Prostate gland (tissue), 2 donors: ENCODE data around the gene PTPN1. TPM values are rescaled to one million over a fixed set of nuclear protein-coding genes. Genes with fewer than 3 reads are reported as not detected.

Experiments
- DNase-seq: peaks from one replicate; pipeline ENCODE4 v3.0.0-alpha.2; 2019; ENCODE audit warnings: low spot score
- H3K27ac ChIP-seq, 2 donors: fragments of 200-600 bp; sonication (generic); 2 replicates each; pipeline ENCODE4 v1.5.1; 2017 to 2019
- H3K27me3 ChIP-seq: fragments of 200-600 bp; sonication (generic); replicated peaks from 2 replicates; pipeline ENCODE4 v1.5.1; 2019; ENCODE audit not compliant: insufficient read depth
- H3K36me3 ChIP-seq, 2 donors: fragments of 200-600 bp; sonication (generic); 1 replicate in 1 of 2; 2 replicates in 1 of 2; pipeline versions ENCODE4 v1.5.1 to v1.8.1; 2017 to 2019
- H3K4me1 ChIP-seq: fragments of 200-600 bp; sonication (generic); replicated peaks from 2 replicates; pipeline ENCODE4 v1.5.1; 2019
- H3K4me3 ChIP-seq, 2 donors: fragments of 200-600 bp; sonication (generic); 2 replicates each; pipeline ENCODE4 v1.5.1; 2017 to 2019
- H3K9me3 ChIP-seq: fragments of 200-600 bp; sonication (generic); 2 replicates; pipeline ENCODE4 v1.5.1; 2017
- CTCF ChIP-seq, 4 experiments: fragments of 200-600 bp in 2 of 4; fragments of 450-650 bp in 2 of 4; sonication (generic) in 2 of 4; IDR thresholded peaks; 1 replicate in 3 of 4; 2 replicates in 1 of 4; pipeline ENCODE4 v1.5.1; 2016 to 2019; ENCODE audit warnings: antibody characterized with exemption in 4 of 4, mild to moderate bottlenecking in 2 of 4, moderate library complexity in 2 of 4
- POLR2A ChIP-seq: fragments of 450-650 bp; IDR thresholded peaks from one replicate; pipeline ENCODE4 v1.6.1; 2016; ENCODE audit warnings: antibody characterized with exemption, mild to moderate bottlenecking
- POLR2AphosphoS5 ChIP-seq: sonication (generic); formaldehyde crosslinking; IDR thresholded peaks from one replicate; pipeline ENCODE4 v1.6.1; 2017; ENCODE audit warnings: antibody characterized with exemption
- WGBS: methylation state at CpG from one replicate; pipeline ENCODE4 v1.1.5; 2018; 5-methylcytosine and 5-hydroxymethylcytosine counted together
- intact Hi-C: fragments of 100-400 bp; cut with DNase I; formaldehyde crosslinking; loops from one replicate; pipeline ENCODE4 v1.14.2; 2022
- total RNA-seq, 2 donors: library from RNA; depleted of rRNA; stranded (reverse); fragments of >200 nt; gene quantifications; one replicate each; pipeline ENCODE4 v1.1.0, GENCODE V29; 2016

PTPN1 gene
- total RNA-seq, 2 donors from 2014 or later = 28.5 to 46.6 TPM

DNA sequence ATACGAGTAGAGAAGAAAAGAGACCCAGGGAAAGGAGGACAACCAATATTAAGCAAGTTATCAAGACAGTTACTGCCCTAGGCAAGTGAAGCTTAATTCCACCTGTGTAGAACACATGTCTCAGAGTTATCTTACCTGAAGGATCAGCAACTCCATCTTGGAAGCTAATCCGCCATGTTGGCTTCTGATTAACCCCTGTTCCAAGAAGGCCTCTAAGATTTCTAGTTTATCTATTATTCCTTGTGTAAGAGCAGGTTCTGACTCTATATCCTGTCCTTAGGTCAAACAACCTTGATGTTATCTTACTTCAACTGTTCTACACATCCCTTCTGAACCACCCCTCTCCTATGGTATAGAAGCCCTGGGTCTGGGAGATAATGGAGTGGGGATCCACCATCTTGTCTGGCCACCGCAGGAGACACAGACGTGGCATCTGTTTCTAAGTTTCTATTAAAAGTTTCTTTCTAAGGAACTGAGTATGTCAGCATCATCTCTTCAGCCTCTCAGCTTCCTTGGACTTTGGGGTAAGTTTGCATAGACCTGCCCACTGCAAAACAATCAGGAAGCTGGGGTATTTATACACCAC, 27.7 kb upstream of the PTPN1 start:
- intact Hi-C loops = no loop called here
- TF ChIP-seq POLR2A = no peak
- no peak for TF ChIP-seq CTCF (IDR thresholded peaks at IDR 0.05)
- no peak for TF ChIP-seq POLR2AphosphoS5
- H3K27me3 ChIP-seq = no peaks in the 10 kb centered on the region
- DNase-seq = no peak
- 88% methylated on average over 4 of the region's 4 CpGs for WGBS
- no peaks in the 10 kb centered on the region for H3K9me3 ChIP-seq
- H3K27ac ChIP-seq = no peak overlapping the region
- H3K4me1 ChIP-seq = no peaks in the 10 kb centered on the region
- no peak overlapping the region for H3K4me3 ChIP-seq
- H3K36me3 ChIP-seq = no peaks in the 10 kb centered on the region

GRCh38 chr20:50484271-50484976, 25.8 kb upstream of the PTPN1 start:
- Histone ChIP-seq H3K27ac (peak overlapping the region; percentile 76 to 83), H3K27me3 (no peaks in the 10 kb centered on the region), H3K4me1 (no peaks in the 10 kb centered on the region), H3K4me3 (no peak overlapping the region), H3K36me3 (no peaks in the 10 kb centered on the region), H3K9me3 (no peaks in the 10 kb centered on the region)
- intact Hi-C loops = no loop called here
- no peak for DNase-seq
- WGBS = 69% methylated on average over 6 of the region's 6 CpGs
- no peak for TF ChIP-seq POLR2A
- no peak for TF ChIP-seq CTCF (IDR thresholded peaks at IDR 0.05)
- TF ChIP-seq POLR2AphosphoS5 = no peak

DNA sequence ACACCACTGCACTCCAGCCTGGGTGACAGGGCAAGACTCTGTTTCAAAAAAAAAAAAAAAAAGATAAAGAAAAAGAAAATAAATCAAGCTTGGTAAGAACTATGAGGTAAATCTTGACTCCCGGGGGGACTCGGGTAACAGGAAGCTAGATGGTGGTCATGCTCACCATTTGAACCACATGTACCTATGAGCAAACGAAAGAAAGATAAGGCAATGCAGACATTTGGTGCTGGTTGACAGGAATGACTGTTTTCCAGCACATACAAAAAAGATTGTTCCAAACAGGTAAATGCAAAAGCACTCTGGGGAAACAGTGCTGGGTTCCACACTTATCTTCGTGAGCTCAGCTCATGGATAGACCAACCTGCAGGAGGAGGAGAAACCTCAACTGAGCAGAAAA, 22.8 kb upstream of the PTPN1 start:
- intact Hi-C loops = no loop called here
- no peak overlapping the region for H3K4me3 ChIP-seq
- no peaks in the 10 kb centered on the region for H3K9me3 ChIP-seq
- no peak for DNase-seq
- no peaks in the 10 kb centered on the region for H3K4me1 ChIP-seq
- TF ChIP-seq POLR2A = no peak
- no peak for TF ChIP-seq POLR2AphosphoS5
- no peak for TF ChIP-seq CTCF (IDR thresholded peaks at IDR 0.05)
- H3K27ac ChIP-seq = no peak overlapping the region
- no peaks in the 10 kb centered on the region for H3K36me3 ChIP-seq
- no peaks in the 10 kb centered on the region for H3K27me3 ChIP-seq
- 77% methylated on average over 4 of the region's 4 CpGs for WGBS

- H3K36me3 ChIP-seq = no peaks in the 10 kb centered on the region
- no peaks in the 10 kb centered on the region for H3K27me3 ChIP-seq
- intact Hi-C loops = no loop called here
- H3K9me3 ChIP-seq = no peaks in the 10 kb centered on the region
- H3K4me3 ChIP-seq = no peak overlapping the region
- no peak for DNase-seq
- H3K27ac ChIP-seq = no peak overlapping the region
- no peaks in the 10 kb centered on the region for H3K4me1 ChIP-seq
- no peak for TF ChIP-seq CTCF (IDR thresholded peaks at IDR 0.05)
- no peak for TF ChIP-seq POLR2A
- no peak for TF ChIP-seq POLR2AphosphoS5
- 93% methylated on average over 10 of the region's 10 CpGs for WGBS
Observed at GRCh38 chr20:50488236-50488806, 21.9 kb upstream of the PTPN1 start.
